Ishikawa (cell line): ENCODE measurements around the gene CD79B.

Source experiments
- EP300 ChIP-seq: IDR thresholded peaks from 2 replicates; pipeline ENCODE4 v1.6.1; 2012; ENCODE audit warnings: borderline replicate concordance
- NFIC ChIP-seq: IDR thresholded peaks from 2 replicates; pipeline ENCODE4 v1.6.1; 2012
- TAF1 ChIP-seq: IDR thresholded peaks from 2 replicates; pipeline ENCODE4 v1.6.1; 2012; ENCODE audit warnings: low read depth, mild to moderate bottlenecking
- TCF12 ChIP-seq: IDR thresholded peaks from 2 replicates; pipeline ENCODE4 v1.6.1; 2012; ENCODE audit warnings: low read depth

DNA sequence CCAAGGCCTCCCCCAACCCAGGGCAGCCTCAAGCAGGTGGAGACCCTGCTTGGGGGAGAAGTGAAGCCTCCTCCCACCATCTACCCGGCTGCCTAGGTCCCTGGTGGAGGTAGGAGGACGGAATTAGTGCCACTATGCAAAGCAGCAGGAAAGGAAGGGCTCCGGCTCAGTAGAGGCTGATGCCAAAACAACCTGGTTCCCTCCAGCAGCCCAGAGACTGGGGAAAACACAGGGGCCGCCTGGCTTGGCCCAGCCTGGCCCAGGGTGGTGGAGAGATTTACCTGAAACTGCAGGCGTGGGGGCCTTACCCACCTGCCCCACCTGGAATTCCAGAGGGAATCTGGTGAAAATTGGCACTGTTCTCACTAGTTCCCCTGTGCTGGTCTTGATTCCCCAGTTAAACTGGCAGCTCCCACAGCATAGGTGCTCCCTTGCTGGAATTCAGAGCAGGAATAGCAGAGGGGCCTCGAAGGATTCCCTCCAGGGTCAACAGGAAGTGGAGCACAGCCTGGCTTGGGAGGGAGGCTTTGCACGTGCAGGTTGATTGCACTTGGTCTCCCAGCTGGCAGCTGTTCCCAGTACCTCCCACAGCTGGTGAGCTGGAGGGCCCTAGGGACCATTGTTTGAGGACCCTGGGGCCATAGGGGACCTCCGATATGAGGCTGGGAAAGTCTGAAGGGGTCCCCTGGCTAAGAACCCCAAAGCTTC lies 4.5 kb downstream of the CD79B start:
- TF ChIP-seq TCF12: no peak
- no peak for TF ChIP-seq NFIC
- TF ChIP-seq TAF1: no peak
- no peak for TF ChIP-seq EP300
